K562 (cell line): ENCODE results near the gene MDN1. TPM values are rescaled to one million over a fixed set of nuclear protein-coding genes. Genes with fewer than 3 reads are reported as not detected.

ENCODE experiments used
- BMI1 ChIP-seq: fragments of 150-350 bp; IDR thresholded peaks from 2 replicates; pipeline ENCODE4 v1.6.1; 2014; ENCODE audit warnings: low read length
- CBX8 ChIP-seq: fragments of 200-600 bp; sonication (generic); IDR thresholded peaks from 2 replicates; pipeline ENCODE4 v1.6.1; 2012; ENCODE audit warnings: borderline replicate concordance, mixed run types, low read depth, mild to moderate bottlenecking, moderate library complexity, mixed read lengths, low read length, control low read depth, inconsistent platforms; ENCODE audit not compliant: poor library complexity, severe bottlenecking; ENCODE audit errors: extremely low read depth
- ETV6 ChIP-seq, 3 experiments: fragments of 150-350 bp in 1 of 3; sonication (generic) in 1 of 3; formaldehyde crosslinking in 1 of 3; IDR thresholded peaks; 2 replicates each; pipeline versions ENCODE4 v1.6.1 to v1.8.0; 2014 to 2022; ENCODE audit warnings: borderline replicate concordance in 2 of 3, low read depth in 2 of 3, antibody characterized with exemption in 1 of 3, low read length in 1 of 3, mild to moderate bottlenecking in 1 of 3, missing genetic modification reagents in 1 of 3
- HIVEP1 ChIP-seq: fragments of 250-450 bp; sonication (Bioruptor Pico); IDR thresholded peaks from 2 replicates; pipeline ENCODE4 v1.4.0; 2020; ENCODE audit warnings: mild to moderate bottlenecking
- KLF1 ChIP-seq: fragments of 450-650 bp; IDR thresholded peaks from 2 replicates; pipeline ENCODE4 v1.6.1; 2016; ENCODE audit warnings: missing genetic modification characterization, missing compliant biosample characterization
- MXI1 ChIP-seq: IDR thresholded peaks from 2 replicates; pipeline ENCODE4 v1.6.1; 2011; ENCODE audit warnings: low read depth, mild to moderate bottlenecking, improper control_type of control experiment, low read length
- PBX2 ChIP-seq, 2 experiments: IDR thresholded peaks in 1 of 2; conservative IDR thresholded peaks in 1 of 2; 2 replicates each; pipeline ENCODE4 v1.6.1; 2016; ENCODE audit warnings: low read depth in 2 of 2, mild to moderate bottlenecking in 1 of 2, missing compliant biosample characterization in 1 of 2, missing genetic modification characterization in 1 of 2, moderate library complexity in 1 of 2
- PHTF2 ChIP-seq: fragments of 250-450 bp; sonication (Bioruptor Pico); IDR thresholded peaks from 2 replicates; pipeline ENCODE4 v1.5.0; 2021; ENCODE audit warnings: mild to moderate bottlenecking
- POLR2A ChIP-seq: fragments of 450-650 bp; conservative IDR thresholded peaks from 2 replicates; pipeline ENCODE4 v1.6.1; 2016
- SMARCA5 ChIP-seq: fragments of 450-650 bp; IDR thresholded peaks from 2 replicates; pipeline ENCODE4 v1.6.1; 2016
- TAF1 ChIP-seq: IDR thresholded peaks from 2 replicates; pipeline ENCODE4 v1.6.1; 2011; ENCODE audit warnings: mild to moderate bottlenecking, low read length, moderate library complexity; ENCODE audit not compliant: insufficient read depth, control insufficient read depth, severe bottlenecking; ENCODE audit errors: extremely low read depth
- THRAP3 ChIP-seq: fragments of 450-650 bp; IDR thresholded peaks from 2 replicates; pipeline ENCODE4 v1.6.1; 2016; ENCODE audit warnings: mild to moderate bottlenecking, inconsistent platforms, borderline replicate concordance
- ZNF12 ChIP-seq: sonication (generic); formaldehyde crosslinking; IDR thresholded peaks from 2 replicates; pipeline ENCODE4 v1.4.0; 2020; ENCODE audit warnings: mild to moderate bottlenecking, missing genetic modification reagents
- ZNF133 ChIP-seq: fragments of 250-450 bp; sonication (Bioruptor Pico); IDR thresholded peaks from 2 replicates; pipeline ENCODE4 v1.4.0; 2020; ENCODE audit warnings: mild to moderate bottlenecking
- ZNF224 ChIP-seq: sonication (generic); formaldehyde crosslinking; IDR thresholded peaks from 2 replicates; pipeline ENCODE4 v1.8.0; 2022; ENCODE audit warnings: mild to moderate bottlenecking, missing genetic modification reagents
- ZNF277 ChIP-seq: fragments of 250-450 bp; sonication (Bioruptor Pico); IDR thresholded peaks from 2 replicates; pipeline ENCODE4 v1.8.0; 2022; ENCODE audit warnings: inconsistent platforms, mild to moderate bottlenecking, moderate library complexity, borderline replicate concordance
- ZNF609 ChIP-seq: sonication (generic); formaldehyde crosslinking; IDR thresholded peaks from 2 replicates; pipeline ENCODE4 v1.8.1; 2023; ENCODE audit warnings: missing genetic modification reagents, mild to moderate bottlenecking, borderline replicate concordance
- ZNF699 ChIP-seq: fragments of 250-450 bp; sonication (Bioruptor Pico); IDR thresholded peaks from 2 replicates; pipeline ENCODE4 v1.8.0; 2021; ENCODE audit warnings: mild to moderate bottlenecking, moderate library complexity; ENCODE audit not compliant: insufficient replicate concordance
- polyA plus RNA-seq, 8 experiments: library from polyadenylated mRNA; depleted of rRNA in 4 of 8; stranded (reverse) in 5 of 8; unstranded in 3 of 8; fragments of >200 nt; fragmentation: Nextera tagmentation in 2 of 8; fragmentation: Illumina TruSeq in 1 of 8; extraction: Ambion mirVana in 2 of 8; extraction: Trizol in 1 of 8; gene quantifications; 2 replicates each; pipeline versions ENCODE4 v1.2.1 to v1.2.3, GENCODE V29; 2011 to 2014; ENCODE audit warnings: inconsistent platforms in 1 of 8, missing spikeins in 1 of 8
- total RNA-seq, 7 experiments: library from RNA; depleted of rRNA in 6 of 7; stranded (reverse); fragments of >200 nt in 6 of 7; fragmentation: Illumina TruSeq in 2 of 7; extraction: Trizol in 2 of 7; gene quantifications; 2 replicates each; pipeline versions ENCODE4 v1.2.1 to v1.2.3, GENCODE V29; 2011 to 2021; ENCODE audit warnings: low replicate concordance in 1 of 7

Gene MDN1
- total and polyA plus RNA-seq, 9 of the 15 experiments (the other 6 are each of a cell fraction or from before 2014, with no cell fraction given): 25.6 to 93.6 (median 43.0) TPM

GRCh38 chr6:89819336-89820130, at the start of gene MDN1 (continued):
- TF ChIP-seq ZNF224 (CRISPR knock-in tag): no peak; the same call in 1 of the 2 replicates
- TF ChIP-seq ZNF699 (CRISPR knock-in tag): no peak
- peak; percentile 74 for TF ChIP-seq TAF1
- TF ChIP-seq ZNF133 (CRISPR knock-in tag): no peak
- peak; percentile 96 for TF ChIP-seq MXI1
- TF ChIP-seq KLF1: no peak
- no peak for TF ChIP-seq HIVEP1 (CRISPR knock-in tag)
- TF ChIP-seq THRAP3: no peak
- no peak for TF ChIP-seq PBX2 (CRISPR knock-in tag; IDR thresholded peaks at IDR 0.05; ENCODE audit: low read depth)
- TF ChIP-seq PBX2 (tag; conservative IDR thresholded peaks at IDR 0.05; ENCODE audit: low read depth): peak; percentile 82
- TF ChIP-seq ZNF609 (CRISPR knock-in tag): peak; percentile 85
- peak; percentile 94 for TF ChIP-seq POLR2A
- no peak for TF ChIP-seq BMI1
- no peak; the same call in 1 of the 2 replicates for TF ChIP-seq ZNF12 (CRISPR knock-in tag)
- TF ChIP-seq SMARCA5: no peak
- TF ChIP-seq PHTF2 (CRISPR knock-in tag): no peak
- peak in 1 of 2 experiments; percentile 45; a peak in 1 of 4 replicates for TF ChIP-seq ETV6 (IDR thresholded peaks at IDR 0.05; ENCODE audit: borderline replicate concordance in 1 of 2, low read depth in 2 of 2, low read length in 1 of 2)
- no peak; the same call in 1 of the 2 replicates for TF ChIP-seq ETV6 (CRISPR knock-in tag; IDR thresholded peaks at IDR 0.05; ENCODE audit: borderline replicate concordance)
- TF ChIP-seq ZNF277 (CRISPR knock-in tag): no peak
- TF ChIP-seq CBX8: no peak
